DMS 273 (cell line): Measurements from ENCODE around the gene PCCA.
"Not testable (repeated sequence)": the region's sequence is repeated elsewhere in the genome, so short reads cannot be mapped to it uniquely, and the experiment has no call there.

Experiments used
- DNase-seq: peaks from one replicate; lab custom pipeline; 2025; ENCODE audit not compliant: unreplicated experiment; lab: John Stamatoyannopoulos, UW

Gene PCCA

DNA sequence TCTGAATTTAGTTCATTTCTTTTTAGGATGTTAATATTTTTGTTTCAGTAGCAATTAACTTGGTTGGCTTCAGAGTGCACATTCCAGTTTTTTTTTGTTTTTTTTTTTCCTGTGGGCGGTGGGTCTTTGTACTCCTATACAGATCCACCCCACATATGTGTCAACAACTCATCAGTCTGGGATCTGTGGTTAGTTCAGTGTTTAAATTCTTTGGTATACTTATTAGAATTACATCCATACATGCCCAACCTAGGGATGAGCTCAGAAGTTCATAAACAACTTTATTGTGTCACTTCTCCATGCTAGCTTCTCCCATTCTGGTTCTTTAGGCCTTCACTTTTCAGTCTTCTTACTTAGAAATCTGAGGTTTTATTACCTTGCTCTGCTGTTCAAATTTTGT, 50.9 kb downstream of the PCCA start:
- DNase-seq = no peak

DNA sequence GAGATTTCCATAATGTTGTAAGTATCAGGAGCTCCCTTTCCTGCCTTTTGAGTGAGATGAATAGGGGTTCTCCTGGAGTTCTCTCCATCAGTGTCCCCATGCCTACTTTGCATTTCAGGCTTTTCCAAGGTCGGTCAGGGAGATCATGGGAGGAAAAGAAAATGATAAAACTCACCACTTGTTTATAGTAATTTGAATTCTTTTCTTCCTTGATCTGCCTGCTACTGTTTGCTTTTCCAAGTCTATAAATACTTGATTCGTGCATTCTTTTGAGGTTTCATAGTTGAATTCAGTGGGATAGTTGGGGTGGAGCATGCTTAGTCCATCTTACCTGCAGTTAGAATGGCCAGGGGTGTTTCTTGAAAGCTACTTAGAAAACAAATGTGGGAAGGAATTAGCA, 51.5 kb downstream of the PCCA start:
- DNase-seq = no peak

DNA sequence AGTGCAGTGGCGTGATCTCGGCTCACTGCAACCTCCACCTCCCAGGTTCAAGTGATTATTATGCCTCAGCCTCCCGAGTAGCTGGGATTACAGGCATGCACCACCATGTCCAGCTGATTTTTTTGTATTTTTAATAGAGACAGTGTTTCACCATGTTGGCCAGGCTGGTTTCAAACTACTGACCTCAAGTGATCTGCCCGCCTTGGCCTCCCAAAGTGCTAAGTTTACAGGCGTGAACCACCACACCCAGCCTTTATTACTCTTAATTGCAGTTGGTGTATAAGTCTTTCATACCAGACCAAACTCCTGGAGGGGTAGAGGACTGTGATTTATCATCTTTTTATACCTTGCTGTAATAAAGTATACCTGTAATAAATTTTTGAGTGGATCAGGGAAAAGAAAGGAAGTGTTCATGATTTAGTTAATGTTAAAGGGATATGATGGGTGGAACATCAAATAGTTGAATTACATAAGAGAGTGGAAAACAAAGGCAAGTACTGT, 52.6 kb downstream of the PCCA start:
- DNase-seq = not testable (repeated sequence)

DNA sequence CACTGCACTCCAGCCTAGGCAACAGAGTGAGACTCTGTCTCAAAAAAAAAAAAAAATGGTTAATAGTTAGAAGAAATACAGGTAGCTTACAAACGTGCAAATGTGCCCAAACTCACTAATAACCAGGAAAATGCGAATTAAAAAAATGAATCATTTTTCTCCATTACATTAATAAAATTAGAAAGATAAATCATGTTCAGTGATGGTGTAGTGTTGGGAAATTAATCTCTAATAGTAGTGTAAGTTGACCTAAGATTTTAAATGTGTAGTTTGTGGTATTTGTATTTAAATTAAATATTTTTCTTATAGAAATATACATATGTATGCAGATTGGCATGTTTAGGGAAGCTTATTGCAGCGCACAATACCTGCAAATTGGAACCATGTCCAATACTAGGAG, 57.6 kb downstream of the PCCA start:
- no peak for DNase-seq

DNA sequence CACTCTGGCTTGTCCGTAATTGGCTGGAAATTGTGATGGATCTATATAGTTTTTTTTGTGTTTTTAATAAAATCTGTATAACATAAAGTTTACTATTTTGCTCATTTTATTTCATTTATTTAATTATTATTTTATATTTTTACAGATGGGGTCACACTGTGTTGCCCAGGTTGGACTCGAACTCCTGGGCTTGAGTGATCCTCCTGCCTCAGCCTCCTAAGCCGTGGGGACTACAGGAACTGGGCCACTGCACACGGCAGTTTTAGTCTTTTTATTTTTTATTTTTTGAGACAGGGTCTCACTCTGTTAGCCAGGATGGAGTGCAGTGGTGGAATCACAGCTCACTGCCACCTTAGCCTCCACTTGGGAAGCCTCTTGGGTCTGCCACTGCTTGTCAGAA, 58.9 kb downstream of the PCCA start:
- no peak for DNase-seq

DNA sequence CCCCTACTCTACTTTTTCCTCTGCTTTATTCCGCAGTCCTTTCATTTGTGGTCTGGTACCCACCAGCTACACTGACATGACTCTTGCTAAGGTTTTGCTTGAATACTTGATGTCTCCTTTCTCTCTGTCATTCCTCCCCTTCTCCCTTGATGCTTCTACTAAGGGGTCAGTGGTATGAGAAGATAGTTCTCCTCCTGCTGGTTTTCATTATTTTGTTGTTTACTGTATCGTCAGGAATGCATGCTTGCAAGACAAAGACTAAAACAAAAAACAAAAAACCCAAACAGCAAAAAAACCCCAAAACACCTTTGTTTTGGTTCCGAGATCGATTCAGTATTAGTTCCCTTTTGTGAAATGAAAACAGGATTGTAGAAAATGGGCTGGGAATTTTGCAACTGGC, 59.5 kb downstream of the PCCA start:
- DNase-seq = no peak

DNA sequence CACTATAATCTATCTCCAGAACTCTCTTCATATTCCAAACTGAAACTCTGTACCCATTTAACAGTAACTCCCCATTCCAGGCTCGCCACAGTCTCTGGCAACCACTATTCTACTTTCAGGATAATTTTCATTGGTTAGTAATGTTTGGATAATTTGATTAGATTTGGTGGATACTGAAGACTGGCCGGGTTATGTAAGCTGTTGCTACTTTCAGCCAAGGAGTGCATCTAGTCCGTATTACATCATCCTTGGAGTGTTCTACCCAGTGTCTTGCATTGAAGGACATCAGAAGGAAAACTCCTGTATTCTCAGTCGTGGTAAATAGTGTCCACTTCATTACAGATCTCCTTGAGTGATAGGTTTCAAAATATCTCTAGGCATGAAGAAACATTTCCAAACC, 60.5 kb downstream of the PCCA start:
- no peak for DNase-seq

DNA sequence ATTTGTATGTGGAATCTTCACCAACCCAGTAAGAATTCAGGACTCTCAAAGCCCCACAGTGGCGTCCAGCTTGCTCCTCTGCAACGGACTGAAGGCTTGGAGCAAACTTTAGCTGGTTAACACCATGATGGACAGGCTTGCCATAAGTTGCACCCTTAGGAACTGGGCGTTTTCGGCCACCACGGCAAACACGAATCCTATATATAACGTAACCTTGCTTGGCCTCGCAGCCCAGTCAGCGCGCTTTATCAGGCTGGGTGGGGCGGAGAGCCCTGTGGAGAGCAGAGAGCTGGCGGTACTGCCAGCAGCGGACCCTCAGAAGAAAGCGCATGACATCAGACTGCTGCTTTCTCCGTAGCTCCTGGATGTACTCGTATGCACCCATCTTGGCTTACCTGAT, 61.8 kb downstream of the PCCA start:
- DNase-seq = not testable (repeated sequence)

DNA sequence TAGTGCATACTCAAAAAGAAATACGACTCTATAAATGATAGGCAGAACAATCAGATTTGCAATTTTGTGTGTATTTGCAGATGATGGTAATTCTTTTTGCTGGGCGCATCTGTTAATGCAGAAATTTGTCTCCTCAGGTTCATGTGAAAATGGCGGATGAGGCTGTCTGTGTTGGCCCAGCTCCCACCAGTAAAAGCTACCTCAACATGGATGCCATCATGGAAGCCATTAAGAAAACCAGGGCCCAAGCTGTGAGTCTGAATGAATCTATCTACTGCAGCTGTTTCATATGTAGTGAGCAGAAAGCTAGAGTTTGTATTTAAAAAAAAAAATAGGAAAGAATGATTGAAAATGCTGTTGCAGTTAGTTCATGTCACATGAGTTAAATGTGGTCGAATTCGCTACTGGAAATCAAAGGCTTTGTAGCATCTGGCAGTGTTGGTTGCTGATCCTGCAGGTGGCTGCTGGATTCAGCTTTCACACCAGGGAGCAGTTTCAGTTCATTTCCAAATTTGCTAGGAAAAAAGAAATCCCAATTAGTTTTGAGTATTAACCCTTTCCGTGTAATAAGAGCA, 66.0 kb downstream of the PCCA start:
- no peak for DNase-seq

DNA sequence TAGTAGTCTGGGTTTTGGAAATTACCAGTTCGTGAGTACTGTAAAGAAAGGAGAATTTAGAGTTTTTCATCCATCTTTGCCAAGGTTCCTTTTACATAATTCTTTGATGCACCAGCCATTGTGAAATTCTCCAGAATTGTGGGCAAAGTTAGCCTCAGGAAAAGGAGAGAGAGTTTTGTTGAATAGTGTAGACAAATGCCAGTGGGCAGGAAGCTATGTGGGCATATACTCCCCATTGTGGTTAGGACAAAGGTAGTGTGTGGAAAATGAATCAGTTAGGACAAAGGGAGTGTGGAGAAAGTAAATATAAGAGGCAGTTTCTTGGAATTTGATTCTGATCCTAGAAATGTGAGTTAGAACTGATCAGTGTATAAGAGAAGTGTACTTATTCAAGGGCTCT, 67.9 kb downstream of the PCCA start:
- DNase-seq = no peak

DNA sequence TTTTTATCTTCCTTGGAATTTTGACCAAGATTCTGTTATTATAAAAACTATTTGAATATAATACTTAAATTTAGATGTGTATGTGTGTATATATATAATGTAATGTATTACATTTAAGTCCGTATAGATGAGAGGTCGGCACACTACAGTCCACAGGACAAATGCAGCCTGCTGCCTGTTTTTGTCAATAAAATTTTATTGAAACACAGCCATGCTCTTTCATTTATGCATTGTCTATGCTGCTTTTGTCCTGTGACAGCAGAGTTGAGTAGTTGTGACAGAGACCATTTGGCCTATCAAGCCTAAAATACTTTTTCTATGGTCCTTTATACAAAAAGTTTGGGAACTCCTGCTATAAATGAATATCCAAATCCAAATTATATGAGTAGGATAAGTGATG, 69.7 kb downstream of the PCCA start:
- DNase-seq = no peak

DNA sequence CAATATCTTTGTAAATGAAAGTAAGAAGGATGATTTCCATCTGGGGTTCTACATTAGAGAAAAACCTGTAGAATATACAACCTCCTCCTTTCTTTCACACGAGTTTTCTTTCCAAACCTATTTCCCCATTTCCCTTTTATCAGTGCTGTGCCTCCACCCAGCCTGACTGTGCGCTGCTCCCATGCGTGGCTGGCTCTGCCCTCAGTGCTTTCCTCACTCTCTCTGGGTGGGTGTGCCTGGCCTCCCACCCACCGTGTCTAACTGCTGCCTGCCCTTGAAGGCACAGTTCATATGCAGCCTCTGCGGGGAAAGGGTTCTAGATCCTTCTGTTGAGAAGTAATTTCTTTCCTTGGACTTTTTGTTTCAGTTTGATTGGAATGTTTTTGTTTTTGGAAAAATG, 70.7 kb downstream of the PCCA start:
- no peak for DNase-seq

DNA sequence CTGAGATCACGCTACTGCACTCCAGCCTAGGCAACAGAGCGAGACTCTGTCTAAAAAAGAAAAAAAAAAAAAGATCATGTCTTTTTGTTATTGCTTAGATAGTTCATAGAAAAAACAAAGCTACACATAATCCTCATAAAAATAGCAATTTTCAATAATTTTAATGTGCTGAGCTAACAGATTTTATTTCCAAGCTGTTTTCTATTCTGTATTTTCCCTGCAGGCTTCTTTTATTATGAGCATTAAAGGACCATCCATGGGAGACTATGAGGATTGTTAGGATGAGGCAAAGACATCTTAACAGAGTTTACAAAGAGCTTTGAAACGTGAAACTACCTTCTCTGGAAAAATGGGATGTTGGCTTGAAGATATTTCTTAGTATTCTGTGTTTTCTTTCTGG, 71.6 kb downstream of the PCCA start:
- DNase-seq = no peak

DNA sequence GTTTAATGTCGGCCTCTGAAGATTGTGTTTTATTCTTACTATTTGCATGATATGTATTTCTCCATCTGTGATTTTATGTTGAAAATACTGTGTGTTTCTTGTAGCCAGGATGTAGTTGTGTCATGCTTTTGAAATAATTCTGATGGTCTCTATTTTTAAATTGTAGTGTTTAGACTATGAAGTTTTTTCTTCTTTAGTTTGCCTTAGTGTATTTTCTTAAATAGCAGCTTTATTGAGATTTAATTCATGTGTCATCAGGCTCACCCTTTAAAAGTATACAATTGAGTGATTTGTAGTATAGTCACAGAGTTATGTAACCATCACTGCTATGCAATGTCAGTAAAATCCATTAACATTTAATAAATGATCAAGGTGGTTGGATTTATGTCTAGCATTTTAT, 74.5 kb downstream of the PCCA start:
- no peak for DNase-seq

DNA sequence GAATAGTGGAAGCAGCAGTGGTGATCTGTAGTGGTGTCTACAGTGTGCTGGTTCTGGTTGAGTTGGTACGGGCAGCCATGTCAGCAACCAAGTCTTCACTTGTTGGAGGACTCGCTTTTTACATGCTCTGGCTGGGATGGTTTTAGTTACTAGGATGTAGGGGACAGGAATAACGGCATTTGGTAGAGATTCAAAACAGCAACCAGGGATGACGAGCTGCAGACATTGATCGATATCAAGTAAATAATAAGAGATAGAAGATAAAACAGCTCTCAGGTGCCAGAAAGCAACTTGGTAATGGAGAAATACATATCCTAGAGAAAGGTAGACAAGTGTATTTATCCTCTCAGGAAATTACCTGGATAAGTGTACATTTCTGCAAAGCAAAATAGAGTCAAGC, 84.3 kb downstream of the PCCA start:
- no peak for DNase-seq

DNA sequence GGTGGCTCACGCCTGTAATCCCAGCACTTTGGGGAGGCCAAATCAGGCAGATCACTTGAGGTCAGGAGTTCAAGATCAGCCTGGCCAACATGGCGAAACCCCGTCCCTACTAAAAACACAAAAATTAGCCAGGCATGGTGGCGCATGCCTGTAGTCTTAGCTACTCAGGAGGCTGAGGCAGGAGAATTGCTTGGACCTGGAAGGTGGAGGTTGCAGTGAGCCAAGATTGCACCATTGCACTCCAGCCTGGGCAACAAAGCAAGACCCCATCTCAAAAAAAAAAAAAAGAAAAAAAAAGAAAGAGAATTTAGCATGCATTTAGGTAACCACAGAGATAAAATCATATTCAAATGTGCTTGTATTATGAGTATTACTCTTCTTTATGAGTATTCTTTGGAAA, 85.6 kb downstream of the PCCA start:
- DNase-seq = not testable (repeated sequence)

DNA sequence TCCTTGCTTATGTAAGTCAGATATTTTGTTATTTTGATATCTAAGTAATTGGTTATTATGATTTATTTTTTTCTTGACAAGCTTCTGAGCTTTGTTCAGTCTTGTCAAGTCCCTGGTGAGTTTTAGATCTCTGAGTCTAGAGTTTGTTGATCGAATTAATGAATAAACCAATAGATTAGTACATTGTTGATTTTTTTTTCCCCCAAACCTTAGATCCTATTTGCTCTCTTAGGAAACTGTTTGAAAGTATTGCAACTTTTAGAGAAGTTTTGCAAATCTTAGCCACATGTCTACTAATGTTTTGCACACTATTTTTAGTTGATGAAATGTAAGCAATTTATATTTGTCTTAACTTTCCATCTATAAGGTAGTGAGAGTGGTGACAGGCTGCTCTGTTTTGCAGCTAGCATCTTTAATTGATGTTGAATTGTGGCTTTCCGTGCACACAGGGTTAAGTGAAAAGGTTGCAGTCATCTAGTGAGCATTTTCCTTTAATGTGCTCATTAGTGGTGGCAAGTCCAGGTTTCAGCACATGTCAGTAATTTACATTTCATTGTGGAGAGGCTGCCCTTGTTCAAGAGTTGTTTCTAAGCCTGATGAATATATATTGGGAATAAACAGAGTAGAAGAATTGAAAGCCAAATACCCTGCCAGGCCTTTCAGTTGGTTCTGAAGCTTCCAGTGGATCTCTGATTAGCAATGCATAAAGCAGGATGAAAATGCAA, 86.3 kb downstream of the PCCA start:
- DNase-seq = no peak

DNA sequence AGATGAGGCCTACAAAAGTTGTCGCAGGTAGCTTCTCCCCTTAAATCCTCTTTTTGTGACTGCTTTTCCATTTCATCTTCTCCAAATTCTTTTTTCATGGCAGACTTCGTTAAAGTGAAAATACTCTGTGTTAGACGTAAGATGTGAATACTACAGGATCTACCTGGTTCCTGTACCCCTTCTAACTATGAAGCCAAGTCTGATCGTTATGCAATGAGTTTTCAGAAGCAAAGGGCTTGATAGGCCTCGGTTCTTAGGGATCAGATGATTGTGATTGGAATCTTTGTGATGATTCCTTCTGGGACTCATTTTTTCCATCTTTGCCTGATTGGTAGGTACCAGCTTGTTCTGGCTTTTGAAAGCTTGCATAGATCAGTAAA, 86.9 kb downstream of the PCCA start:
- no peak for DNase-seq

DNA sequence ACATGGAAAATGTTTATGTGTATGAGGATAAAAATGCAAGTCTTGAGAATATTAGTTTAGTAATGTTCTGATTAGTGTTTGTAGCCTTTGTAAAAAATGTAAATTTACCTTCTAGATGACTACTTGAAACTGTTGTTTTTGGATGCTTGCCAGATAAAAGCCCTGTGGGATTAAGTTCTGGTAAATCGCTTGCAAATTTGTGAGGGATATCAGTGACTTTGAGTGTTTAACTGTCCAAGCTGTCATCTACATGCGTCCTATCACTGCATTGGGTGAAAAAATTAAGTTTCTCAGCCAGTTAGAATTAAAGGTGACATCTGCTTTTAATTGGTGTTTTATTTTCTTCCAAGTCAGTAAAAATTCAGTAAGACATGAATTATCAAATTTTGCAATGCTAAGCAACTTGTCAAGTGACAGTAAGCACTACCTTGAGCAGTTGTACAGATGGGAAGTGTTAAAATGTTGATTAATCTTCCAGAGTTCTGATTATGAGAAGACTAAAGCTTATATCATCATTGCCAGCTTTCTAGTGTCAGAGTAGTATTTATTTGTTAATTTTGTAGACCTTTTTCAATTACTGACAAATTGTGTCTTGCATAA, 88.0 kb downstream of the PCCA start:
- peak; percentile 75 for DNase-seq

DNA sequence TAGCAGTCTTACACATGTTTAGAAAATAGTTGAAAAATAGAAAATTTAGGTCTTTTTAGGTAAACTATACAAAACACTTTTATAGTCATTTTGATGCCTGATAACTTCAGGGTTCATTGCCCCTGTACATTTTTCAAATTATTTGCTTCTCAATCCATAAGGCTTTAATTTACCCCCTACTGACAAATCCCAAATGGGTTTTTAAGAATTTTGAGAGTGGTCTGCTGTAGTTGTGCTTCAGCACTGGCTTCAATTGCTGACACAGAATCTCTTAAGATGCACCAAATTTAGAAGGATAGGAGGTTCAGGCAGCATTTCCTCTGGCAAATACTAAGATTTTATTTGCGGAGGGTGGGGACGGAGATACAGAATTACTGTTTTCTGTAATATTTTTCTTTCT, 89.4 kb downstream of the PCCA start:
- no peak for DNase-seq

DNA sequence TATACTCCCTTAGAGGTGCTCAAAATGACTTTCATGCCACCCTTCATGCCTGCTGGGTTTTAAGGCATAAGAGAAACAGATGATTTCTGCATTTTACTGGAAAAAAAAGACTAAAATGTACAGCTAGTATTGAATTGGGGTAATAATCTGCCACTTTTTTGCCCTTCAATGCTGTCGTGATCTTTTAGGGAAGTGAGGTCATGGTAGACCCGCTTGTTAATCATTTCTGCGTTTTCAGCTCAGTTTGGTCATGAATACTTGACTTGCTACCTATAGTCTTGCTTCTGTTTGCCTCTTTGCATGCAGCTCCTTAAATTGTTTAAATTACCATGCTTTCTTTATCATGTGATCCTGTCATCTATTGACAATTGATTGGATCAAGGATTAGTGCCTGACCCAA, 90.4 kb downstream of the PCCA start:
- DNase-seq = no peak

DNA sequence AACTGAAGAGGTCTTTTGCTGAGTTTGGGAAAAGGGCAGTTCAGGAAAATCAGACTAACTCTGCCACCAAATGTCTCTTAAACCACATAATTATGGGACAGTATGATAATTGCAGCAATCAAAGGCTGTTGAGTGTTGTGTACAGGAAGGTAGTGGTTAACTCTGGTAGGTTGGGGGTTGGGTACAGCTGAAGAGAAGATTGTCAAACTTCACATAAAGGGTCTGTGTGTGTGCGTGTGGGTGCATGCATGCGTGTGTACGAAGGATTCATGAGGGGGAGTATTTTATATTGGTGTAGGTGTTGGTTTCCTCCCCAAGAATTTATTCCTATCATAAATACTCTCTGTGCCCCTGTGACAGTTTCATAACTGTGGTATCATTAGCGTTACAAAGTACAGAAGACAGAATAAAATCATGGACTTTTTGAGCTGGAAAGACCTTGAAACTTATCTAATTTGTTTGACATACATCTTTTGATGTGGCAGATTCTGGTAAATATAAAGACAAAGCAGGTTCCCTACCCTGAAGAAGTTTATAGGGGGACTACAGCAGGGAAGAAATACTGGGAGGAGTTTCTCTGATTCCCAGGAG, 94.1 kb downstream of the PCCA start:
- DNase-seq = no peak
